Central memory CD8-positive, alpha-beta T cell (primary cell): ENCODE results near the gene C5orf58.
A peak's percentile ranks its signal among the peaks of the same experiment; 100 is the strongest.

ENCODE experiments used
- ATAC-seq: fragments of 150-1000 bp; cut with Tn5 transposase; replicated peaks from 2 replicates; pipeline ENCODE4 v1.10.0; 2022; ENCODE audit warnings: mild to moderate bottlenecking, moderate FRiP score, moderate number of reproducible peaks; ENCODE audit not compliant: poor library complexity, severe bottlenecking; ENCODE audit errors: extremely low read depth
- DNase-seq, 2 donors: peaks; one replicate each; pipeline ENCODE4 v3.0.0; 2021; ENCODE audit warnings: low spot score in 2 of 2
- H3K27ac Mint-ChIP-seq: one replicate; pipeline ENCODE4 v1.8.0; 2022; ENCODE audit warnings: low read depth, mild to moderate bottlenecking, moderate library complexity, mixed read lengths
- H3K27me3 Mint-ChIP-seq: one replicate; pipeline ENCODE4 v1.8.0; 2022; ENCODE audit warnings: mixed read lengths
- H3K36me3 Mint-ChIP-seq: one replicate; pipeline ENCODE4 v1.8.0; 2022; ENCODE audit warnings: mild to moderate bottlenecking, moderate library complexity, mixed read lengths; ENCODE audit not compliant: insufficient read depth
- H3K4me1 Mint-ChIP-seq: one replicate; pipeline ENCODE4 v1.8.0; 2022; ENCODE audit warnings: mixed read lengths
- H3K4me3 Mint-ChIP-seq: one replicate; pipeline ENCODE4 v1.8.0; 2022; ENCODE audit warnings: mild to moderate bottlenecking, moderate library complexity, mixed read lengths
- H3K9me3 Mint-ChIP-seq: one replicate; pipeline ENCODE4 v1.8.0; 2022; ENCODE audit warnings: mixed read lengths

C5orf58 gene

GRCh38 chr5:170267431-170268152 is 34.8 kb downstream of the C5orf58 start:
- peak; percentile 54 for ATAC-seq

GRCh38 chr5:170268153-170268689 is 35.4 kb downstream of the C5orf58 start:
- H3K4me3 Mint-ChIP-seq: peak overlapping the region; percentile 71
- peaks cover 85% of the 10 kb centered on the region for H3K36me3 Mint-ChIP-seq
- H3K9me3 Mint-ChIP-seq: no peaks in the 10 kb centered on the region
- peak overlapping the region; percentile 86 for H3K27ac Mint-ChIP-seq
- ATAC-seq (no peak), DNase-seq (no peak)
- H3K4me1 Mint-ChIP-seq: peaks cover 71% of the 10 kb centered on the region
- H3K27me3 Mint-ChIP-seq: no peaks in the 10 kb centered on the region

More at GRCh38 chr5:170267431-170268152, 34.8 kb downstream of the C5orf58 start:
- Mint-ChIP-seq H3K4me3 (peak overlapping the region; percentile 71), H3K9me3 (no peaks in the 10 kb centered on the region), H3K36me3 (peaks cover 86% of the 10 kb centered on the region), H3K27me3 (no peaks in the 10 kb centered on the region), H3K27ac (peak overlapping the region; percentile 86), H3K4me1 (peaks cover 71% of the 10 kb centered on the region)
- DNase-seq: peak; percentile 71 to 73

GRCh38 chr5:170268884-170269283 is 36.1 kb downstream of the C5orf58 start:
- Mint-ChIP-seq H3K27ac (peak overlapping the region; percentile 86), H3K27me3 (no peaks in the 10 kb centered on the region), H3K4me1 (peaks cover 74% of the 10 kb centered on the region), H3K36me3 (peaks cover 85% of the 10 kb centered on the region), H3K4me3 (peak overlapping the region; percentile 71), H3K9me3 (no peaks in the 10 kb centered on the region)
- no peak for ATAC-seq
- no peak for DNase-seq

GRCh38 chr5:170269579-170269978 is 36.8 kb downstream of the C5orf58 start:
- DNase-seq (no peak), ATAC-seq (peak; percentile 37)
- peaks cover 74% of the 10 kb centered on the region for H3K4me1 Mint-ChIP-seq
- no peaks in the 10 kb centered on the region for H3K27me3 Mint-ChIP-seq
- peak overlapping the region; percentile 71 for H3K4me3 Mint-ChIP-seq
- peaks cover 85% of the 10 kb centered on the region for H3K36me3 Mint-ChIP-seq
- no peaks in the 10 kb centered on the region for H3K9me3 Mint-ChIP-seq
- peak overlapping the region; percentile 86 for H3K27ac Mint-ChIP-seq

DNA sequence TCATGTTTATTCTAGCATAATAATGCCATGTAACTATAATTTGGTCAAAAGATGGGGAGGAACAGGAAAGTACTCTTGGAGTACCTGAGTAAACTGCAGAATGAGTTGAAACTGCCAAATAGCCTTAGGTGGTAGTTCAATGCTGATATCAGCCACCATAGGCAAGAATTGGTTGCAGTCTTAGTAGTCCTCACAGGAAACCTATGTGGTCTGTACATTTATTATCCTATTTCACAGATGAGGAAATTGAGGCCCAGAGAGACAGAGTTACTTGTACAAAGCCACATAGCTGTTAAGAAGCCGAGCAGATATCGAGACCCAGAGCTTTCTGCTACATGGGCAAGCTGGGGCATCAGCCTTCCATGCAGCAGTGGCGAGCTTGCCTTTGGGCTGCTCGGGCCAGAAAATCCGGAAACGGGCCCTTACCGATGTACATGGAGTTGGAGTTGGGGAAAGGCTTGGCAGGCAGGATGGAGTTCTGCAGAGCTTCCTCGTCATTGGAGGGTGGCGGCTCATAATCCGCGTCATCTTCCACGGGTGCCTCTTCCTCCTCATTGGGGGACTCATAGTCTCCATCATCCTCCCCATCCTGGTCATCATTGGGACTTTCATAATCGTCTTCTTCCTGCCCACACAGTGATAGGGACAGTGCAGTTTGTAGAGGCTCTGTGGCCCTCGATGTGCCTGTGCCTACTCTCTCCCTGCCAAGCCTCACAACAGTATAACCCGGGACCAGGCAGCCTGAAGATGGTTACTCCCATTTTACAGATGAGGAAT is 37.7 kb downstream of the C5orf58 start:
- DNase-seq (no peak), ATAC-seq (no peak)
- Mint-ChIP-seq H3K4me1 (peaks cover 83% of the 10 kb centered on the region), H3K4me3 (peak overlapping the region; percentile 59), H3K27me3 (no peaks in the 10 kb centered on the region), H3K9me3 (no peaks in the 10 kb centered on the region), H3K27ac (peak overlapping the region; percentile 86), H3K36me3 (peaks cover 90% of the 10 kb centered on the region)

DNA sequence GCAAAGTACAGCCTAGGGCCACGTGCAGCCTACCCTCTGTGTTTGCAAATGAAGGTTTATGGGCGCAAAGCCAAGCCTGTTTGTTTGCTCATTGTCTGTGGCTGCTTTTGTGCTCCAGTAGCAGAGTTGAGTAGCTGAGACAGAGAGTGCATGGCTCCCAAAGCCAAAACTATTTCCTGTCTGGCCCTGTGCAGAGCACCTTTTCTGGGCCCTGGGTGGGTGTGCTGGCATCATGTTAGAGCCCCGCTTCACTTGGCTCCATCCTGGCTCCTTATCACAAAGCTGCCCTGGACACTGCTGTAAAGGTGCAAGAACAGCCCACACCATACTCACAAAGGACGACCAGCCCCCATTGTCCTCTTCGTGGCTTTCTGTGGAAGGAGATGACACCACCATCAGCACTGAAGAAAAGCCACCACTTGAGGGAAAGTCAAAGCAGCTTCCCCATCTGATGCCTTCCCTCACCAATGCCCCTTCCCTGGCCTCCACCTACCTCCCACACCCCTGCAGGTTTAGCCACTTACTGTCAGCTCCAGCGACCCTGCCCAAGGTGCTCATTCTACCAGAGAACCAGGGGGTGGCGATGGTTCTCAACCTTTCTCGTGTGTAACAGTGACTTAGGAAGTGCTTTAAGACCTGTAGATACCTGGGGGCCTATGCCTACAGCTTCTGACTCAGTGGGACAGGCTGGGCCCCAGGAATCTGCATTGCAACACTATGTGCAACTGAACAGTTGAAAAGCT is 41.4 kb downstream of the C5orf58 start:
- peak in 1 of 2 donors; percentile 66 for DNase-seq
- H3K9me3 Mint-ChIP-seq: no peaks in the 10 kb centered on the region
- ATAC-seq: peak; percentile 38
- H3K36me3 Mint-ChIP-seq: peaks cover 84% of the 10 kb centered on the region
- H3K4me3 Mint-ChIP-seq: peak overlapping the region; percentile 79
- H3K27ac Mint-ChIP-seq: peak overlapping the region; percentile 99
- H3K27me3 Mint-ChIP-seq: no peaks in the 10 kb centered on the region
- H3K4me1 Mint-ChIP-seq: peaks cover 91% of the 10 kb centered on the region

DNA sequence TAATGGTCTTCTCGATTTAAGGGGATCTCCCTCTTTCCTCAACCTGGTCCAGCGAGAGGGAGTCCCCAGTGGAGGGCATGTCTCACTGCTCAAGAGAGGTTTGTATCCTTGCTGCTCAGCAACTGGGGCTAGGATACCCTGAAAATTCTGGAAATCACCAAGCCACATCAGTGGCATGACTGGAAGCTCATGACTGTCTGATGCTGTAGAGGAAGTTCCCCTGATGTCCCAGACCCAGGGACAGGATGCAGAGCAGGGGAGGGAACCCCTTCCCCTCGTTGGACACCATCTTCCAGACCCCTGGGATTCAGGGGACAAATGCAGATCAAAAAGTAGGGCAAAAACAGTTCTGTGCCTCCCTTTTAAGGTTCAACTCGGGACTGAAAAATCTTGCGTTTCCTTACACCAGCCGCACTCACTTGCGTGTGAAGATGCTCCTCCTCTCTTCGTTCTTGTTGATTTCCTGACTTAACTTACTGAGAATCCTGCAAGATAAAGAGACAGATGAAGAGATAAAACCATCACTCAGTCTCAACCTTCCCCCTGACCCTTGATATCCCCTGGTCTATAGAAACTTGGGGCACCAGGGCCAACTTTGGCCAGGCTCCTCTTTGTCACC is 42.7 kb downstream of the C5orf58 start:
- ATAC-seq (peak; percentile 2), DNase-seq (peak in 1 of 2 donors; percentile 34)
- peak overlapping the region; percentile 99 for H3K27ac Mint-ChIP-seq
- H3K36me3 Mint-ChIP-seq: peaks cover 78% of the 10 kb centered on the region
- peak overlapping the region; percentile 79 for H3K4me3 Mint-ChIP-seq
- no peaks in the 10 kb centered on the region for H3K27me3 Mint-ChIP-seq
- H3K9me3 Mint-ChIP-seq: no peaks in the 10 kb centered on the region
- H3K4me1 Mint-ChIP-seq: peaks cover 91% of the 10 kb centered on the region

DNA sequence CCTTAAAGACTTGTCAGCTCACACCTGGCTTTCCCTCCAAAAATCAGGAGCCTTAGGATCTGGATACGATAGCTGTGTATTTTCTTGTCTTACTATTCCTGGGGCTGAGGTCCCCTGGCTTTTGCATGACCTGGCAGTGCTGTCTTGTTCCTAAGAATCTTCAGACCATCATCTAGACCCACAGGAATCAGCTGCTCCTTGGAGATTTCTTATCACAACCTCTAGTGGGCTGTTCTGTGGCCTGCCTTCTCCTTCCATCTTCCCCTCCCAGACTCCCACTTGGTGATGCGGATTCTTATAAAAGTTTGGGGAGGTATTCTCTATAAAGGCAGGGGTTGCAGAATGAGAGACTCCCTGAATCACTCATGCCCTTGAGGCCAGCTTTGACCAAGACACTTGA is 43.4 kb downstream of the C5orf58 start:
- H3K27ac Mint-ChIP-seq: peak overlapping the region; percentile 99
- peaks cover 91% of the 10 kb centered on the region for H3K4me1 Mint-ChIP-seq
- no peak for ATAC-seq
- H3K36me3 Mint-ChIP-seq: peaks cover 74% of the 10 kb centered on the region
- H3K27me3 Mint-ChIP-seq: no peaks in the 10 kb centered on the region
- no peaks in the 10 kb centered on the region for H3K9me3 Mint-ChIP-seq
- H3K4me3 Mint-ChIP-seq: peak overlapping the region; percentile 79
- no peak for DNase-seq

GRCh38 chr5:170277867-170278281 is 45.1 kb downstream of the C5orf58 start:
- H3K9me3 Mint-ChIP-seq: no peaks in the 10 kb centered on the region

GRCh38 chr5:170278611-170279458 is 46.0 kb downstream of the C5orf58 start:
- Mint-ChIP-seq H3K9me3 (no peaks in the 10 kb centered on the region), H3K36me3 (peaks cover 72% of the 10 kb centered on the region), H3K4me3 (peak overlapping the region; percentile 79), H3K27me3 (no peaks in the 10 kb centered on the region), H3K27ac (peak overlapping the region; percentile 99), H3K4me1 (peaks cover 100% of the 10 kb centered on the region)
- DNase-seq (peak; percentile 75 to 88), ATAC-seq (peak; percentile 81)

More at GRCh38 chr5:170277867-170278281, 45.1 kb downstream of the C5orf58 start:
- Mint-ChIP-seq H3K27me3 (no peaks in the 10 kb centered on the region), H3K4me1 (peaks cover 98% of the 10 kb centered on the region), H3K4me3 (peak overlapping the region; percentile 79), H3K27ac (peak overlapping the region; percentile 99), H3K36me3 (peaks cover 71% of the 10 kb centered on the region)
- ATAC-seq (no peak), DNase-seq (no peak)

- Mint-ChIP-seq H3K27me3 (no peaks in the 10 kb centered on the region), H3K4me1 (peaks cover 100% of the 10 kb centered on the region), H3K36me3 (peaks cover 71% of the 10 kb centered on the region), H3K4me3 (peak overlapping the region; percentile 79), H3K27ac (peak overlapping the region; percentile 99), H3K9me3 (no peaks in the 10 kb centered on the region)
- ATAC-seq: no peak
- DNase-seq: no peak
Measured at GRCh38 chr5:170279459-170279817, 46.7 kb downstream of the C5orf58 start.
